AG04449 (cell line): ENCODE data around the gene NRG3.

Experiments
- CTCF ChIA-PET: fragments of 350-600 bp; formaldehyde crosslinking; extraction: SDS; loops from one replicate; lab custom pipeline; 2021; ENCODE audit warnings: antibody characterized with exemption; lab: Yijun Ruan, JAX
- POLR2A ChIA-PET: fragments of 400-600, 350-600 bp; formaldehyde crosslinking; extraction: SDS; loops from one replicate; lab custom pipeline; 2020; ENCODE audit warnings: antibody characterized with exemption, inconsistent platforms; lab: Yijun Ruan, JAX
- DNase-seq: peaks from one replicate; pipeline ENCODE4 v3.0.0-alpha.2; 2010; ENCODE audit warnings: low read depth, low spot score
- H3K4me3 ChIP-seq: 2 replicates; pipeline ENCODE4 v1.5.1; 2011; ENCODE audit warnings: low read depth, mild to moderate bottlenecking, control low read depth, low read length
- CTCF ChIP-seq: IDR thresholded peaks from one replicate; pipeline ENCODE4 v1.5.1; 2011; ENCODE audit warnings: mild to moderate bottlenecking, moderate library complexity, low read length, control low read depth, inconsistent platforms; ENCODE audit not compliant: insufficient read depth; ENCODE audit errors: missing control alignments

The NRG3 gene

GRCh38 chr10:82353381-82353780 is 478.4 kb downstream of the NRG3 start:
- H3K4me3 ChIP-seq, result no peak overlapping the region
- TF ChIP-seq CTCF, result no peak
- POLR2A ChIA-PET, result no interaction called here
- CTCF ChIA-PET, result no interaction called here
- DNase-seq, result no peak

- DNase-seq, result no peak
- no peak for TF ChIP-seq CTCF
- ChIA-PET POLR2A (no interaction called here), CTCF (no interaction called here)
- H3K4me3 ChIP-seq, result no peak overlapping the region
These were observed 483.6 kb downstream of the NRG3 start for GRCh38 chr10:82358486-82359099.

- no peak overlapping the region for H3K4me3 ChIP-seq
- ChIA-PET CTCF (no interaction called here), POLR2A (no interaction called here)
- no peak for DNase-seq
- TF ChIP-seq CTCF, result no peak
These were observed 486.3 kb downstream of the NRG3 start for GRCh38 chr10:82361256-82361655.

GRCh38 chr10:82377608-82378007 is 502.6 kb downstream of the NRG3 start:
- POLR2A ChIA-PET, result no interaction called here
- CTCF ChIA-PET, result no interaction called here
- no peak for DNase-seq
- H3K4me3 ChIP-seq, result no peak overlapping the region
- no peak for TF ChIP-seq CTCF

- CTCF ChIA-PET, result no interaction called here
- POLR2A ChIA-PET, result no interaction called here
- TF ChIP-seq CTCF, result no peak
- H3K4me3 ChIP-seq, result no peak overlapping the region
- no peak for DNase-seq
These were observed 503.2 kb downstream of the NRG3 start for GRCh38 chr10:82378146-82378545.

GRCh38 chr10:82383350-82383749 is 508.4 kb downstream of the NRG3 start:
- POLR2A ChIA-PET, result no interaction called here
- no peak for DNase-seq
- H3K4me3 ChIP-seq, result no peak overlapping the region
- CTCF ChIA-PET, result no interaction called here
- no peak for TF ChIP-seq CTCF
